NCI-H2196 treated with DMSO at 0.1 percent for 48 hours (cell line): Measurements from ENCODE around the gene SZT2.

Source experiments
- DNase-seq: peaks from one replicate; lab custom pipeline; 2025; ENCODE audit not compliant: unreplicated experiment; lab: John Stamatoyannopoulos, UW

Gene SZT2

GRCh38 chr1:43389326-43390313 lies at the start of gene SZT2, which contains the start of gene MED8:
SZT2 (plus strand) TSS chr1:43389899; CDS start chr1:43389969, 70 bp downstream.
MED8 (minus strand) TSS chr1:43389800; CDS start chr1:43389764, 36 bp downstream.
- DNase-seq = peak; percentile 91

GRCh38 chr1:43340559-43340958 lies 49.1 kb upstream of the SZT2 start:
- DNase-seq = no peak

GRCh38 chr1:43344267-43344850 lies 45.3 kb upstream of the SZT2 start:
- no peak for DNase-seq

GRCh38 chr1:43345120-43345519 lies 44.6 kb upstream of the SZT2 start:
- DNase-seq = no peak

GRCh38 chr1:43346636-43347035 lies 43.1 kb upstream of the SZT2 start:
- no peak for DNase-seq

- DNase-seq = peak; percentile 71
These were observed 41.3 kb upstream of the SZT2 start for GRCh38 chr1:43348343-43348808.

- DNase-seq = peak; percentile 96
These were observed 40.7 kb upstream of the SZT2 start for GRCh38 chr1:43348809-43349593.

- no peak for DNase-seq
These were observed 39.9 kb upstream of the SZT2 start for GRCh38 chr1:43349594-43350306.

GRCh38 chr1:43350976-43351375 lies 38.7 kb upstream of the SZT2 start:
- no peak for DNase-seq

- DNase-seq = no peak
These were observed 38.0 kb upstream of the SZT2 start for GRCh38 chr1:43351421-43352350.

GRCh38 chr1:43352351-43352705 lies 37.4 kb upstream of the SZT2 start:
- no peak for DNase-seq

GRCh38 chr1:43352881-43353280 lies 36.8 kb upstream of the SZT2 start:
- no peak for DNase-seq

GRCh38 chr1:43354471-43354870 lies 35.2 kb upstream of the SZT2 start:
- no peak for DNase-seq

GRCh38 chr1:43354936-43355335 lies 34.8 kb upstream of the SZT2 start:
- no peak for DNase-seq

- no peak for DNase-seq
These were observed 32.4 kb upstream of the SZT2 start for GRCh38 chr1:43357251-43357650.

GRCh38 chr1:43358121-43358745 lies 31.5 kb upstream of the SZT2 start:
- DNase-seq = no peak

GRCh38 chr1:43358746-43359693 lies 30.7 kb upstream of the SZT2 start, which contains the start of gene CDC20:
CDC20 (plus strand) TSS chr1:43358981; CDS start chr1:43359216, 235 bp downstream.
- peak; percentile 95 for DNase-seq

- DNase-seq = no peak
These were observed 30.0 kb upstream of the SZT2 start for GRCh38 chr1:43359696-43360095.
